ENCODE measurements around the gene CASKIN2.

CASKIN2 gene

GRCh38 chr17:75471207-75471606, 44.1 kb downstream of the CASKIN2 start:
- no peak for TF ChIP-seq EGR1 (IDR thresholded peaks at IDR 0.05)
- no peak for TF ChIP-seq CREB1 (IDR thresholded peaks at IDR 0.05; ENCODE audit: low read depth)
- TF ChIP-seq NFIC (IDR thresholded peaks at IDR 0.05): no peak
- no peak for TF ChIP-seq YY1 (IDR thresholded peaks at IDR 0.05; ENCODE audit: low read depth)
- no peak for TF ChIP-seq EP300 (IDR thresholded peaks at IDR 0.05; ENCODE audit: borderline replicate concordance)
- no peak for TF ChIP-seq TAF1 (IDR thresholded peaks at IDR 0.05; ENCODE audit: low read depth)
- TF ChIP-seq, protein P1, sequence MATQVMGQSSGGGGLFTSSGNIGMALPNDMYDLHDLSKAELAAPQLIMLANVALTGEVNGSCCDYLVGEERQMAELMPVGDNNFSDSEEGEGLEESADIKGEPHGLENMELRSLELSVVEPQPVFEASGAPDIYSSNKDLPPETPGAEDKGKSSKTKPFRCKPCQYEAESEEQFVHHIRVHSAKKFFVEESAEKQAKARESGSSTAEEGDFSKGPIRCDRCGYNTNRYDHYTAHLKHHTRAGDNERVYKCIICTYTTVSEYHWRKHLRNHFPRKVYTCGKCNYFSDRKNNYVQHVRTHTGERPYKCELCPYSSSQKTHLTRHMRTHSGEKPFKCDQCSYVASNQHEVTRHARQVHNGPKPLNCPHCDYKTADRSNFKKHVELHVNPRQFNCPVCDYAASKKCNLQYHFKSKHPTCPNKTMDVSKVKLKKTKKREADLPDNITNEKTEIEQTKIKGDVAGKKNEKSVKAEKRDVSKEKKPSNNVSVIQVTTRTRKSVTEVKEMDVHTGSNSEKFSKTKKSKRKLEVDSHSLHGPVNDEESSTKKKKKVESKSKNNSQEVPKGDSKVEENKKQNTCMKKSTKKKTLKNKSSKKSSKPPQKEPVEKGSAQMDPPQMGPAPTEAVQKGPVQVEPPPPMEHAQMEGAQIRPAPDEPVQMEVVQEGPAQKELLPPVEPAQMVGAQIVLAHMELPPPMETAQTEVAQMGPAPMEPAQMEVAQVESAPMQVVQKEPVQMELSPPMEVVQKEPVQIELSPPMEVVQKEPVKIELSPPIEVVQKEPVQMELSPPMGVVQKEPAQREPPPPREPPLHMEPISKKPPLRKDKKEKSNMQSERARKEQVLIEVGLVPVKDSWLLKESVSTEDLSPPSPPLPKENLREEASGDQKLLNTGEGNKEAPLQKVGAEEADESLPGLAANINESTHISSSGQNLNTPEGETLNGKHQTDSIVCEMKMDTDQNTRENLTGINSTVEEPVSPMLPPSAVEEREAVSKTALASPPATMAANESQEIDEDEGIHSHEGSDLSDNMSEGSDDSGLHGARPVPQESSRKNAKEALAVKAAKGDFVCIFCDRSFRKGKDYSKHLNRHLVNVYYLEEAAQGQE (IDR thresholded peaks at IDR 0.05; ENCODE audit: low read depth): no peak
- TF ChIP-seq FOXM1 (IDR thresholded peaks at IDR 0.05; ENCODE audit: borderline replicate concordance, low read depth): no peak
- TF ChIP-seq USF1 (IDR thresholded peaks at IDR 0.05): no peak
- no peak for TF ChIP-seq TCF12 (IDR thresholded peaks at IDR 0.05; ENCODE audit: low read depth)
- TF ChIP-seq TEAD4 (IDR thresholded peaks at IDR 0.05): no peak
- TF ChIP-seq ZBTB7A (IDR thresholded peaks at IDR 0.05; ENCODE audit: low read depth): no peak
- TF ChIP-seq, protein P2, sequence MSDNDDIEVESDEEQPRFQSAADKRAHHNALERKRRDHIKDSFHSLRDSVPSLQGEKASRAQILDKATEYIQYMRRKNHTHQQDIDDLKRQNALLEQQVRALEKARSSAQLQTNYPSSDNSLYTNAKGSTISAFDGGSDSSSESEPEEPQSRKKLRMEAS (IDR thresholded peaks at IDR 0.05): no peak
- no peak for TF ChIP-seq RAD21 (IDR thresholded peaks at IDR 0.05; ENCODE audit: low read depth)
- TF ChIP-seq CEBPB (IDR thresholded peaks at IDR 0.05): no peak

DNA sequence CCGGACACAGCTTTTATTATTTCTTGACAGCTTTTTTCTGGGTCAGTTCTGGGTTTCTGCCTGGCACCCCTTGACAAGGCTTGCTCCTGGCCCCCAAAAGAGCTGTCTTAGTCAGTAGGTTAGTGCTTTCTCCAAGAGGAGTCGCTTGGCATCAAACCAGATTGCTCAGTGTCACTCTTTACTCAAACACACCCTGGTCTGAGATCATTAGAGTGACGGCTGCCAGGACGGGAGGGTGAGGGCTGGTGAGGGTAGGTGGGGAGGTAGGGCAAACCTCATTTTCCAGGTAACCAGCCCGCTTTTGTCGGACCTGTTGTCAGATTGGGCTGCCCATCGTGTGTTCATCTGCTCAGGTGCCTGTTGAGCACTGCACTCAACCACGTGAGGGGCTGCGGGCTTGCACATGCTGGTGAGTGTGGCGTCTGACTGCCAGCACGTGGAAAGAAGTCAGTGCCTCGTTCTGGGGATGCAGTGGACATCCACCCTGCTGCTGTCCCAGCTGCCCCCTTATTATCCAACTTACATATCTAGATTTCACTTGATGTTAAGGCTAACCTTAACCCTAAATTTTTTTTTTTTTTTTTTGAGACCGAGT, 46.5 kb downstream of the CASKIN2 start:
- TF ChIP-seq, protein P2 (IDR thresholded peaks at IDR 0.05): no peak
- no peak for TF ChIP-seq TCF12 (IDR thresholded peaks at IDR 0.05; ENCODE audit: low read depth)
- TF ChIP-seq, protein P1 (IDR thresholded peaks at IDR 0.05; ENCODE audit: low read depth): no peak
- no peak for TF ChIP-seq FOXM1 (IDR thresholded peaks at IDR 0.05; ENCODE audit: borderline replicate concordance, low read depth)
- TF ChIP-seq YY1 (IDR thresholded peaks at IDR 0.05; ENCODE audit: low read depth): no peak
- TF ChIP-seq TEAD4 (IDR thresholded peaks at IDR 0.05): no peak
- no peak for TF ChIP-seq TAF1 (IDR thresholded peaks at IDR 0.05; ENCODE audit: low read depth)
- no peak for TF ChIP-seq ZBTB7A (IDR thresholded peaks at IDR 0.05; ENCODE audit: low read depth)
- TF ChIP-seq NFIC (IDR thresholded peaks at IDR 0.05): no peak

- TF ChIP-seq CREB1 (IDR thresholded peaks at IDR 0.05; ENCODE audit: low read depth) (no peak), CEBPB (IDR thresholded peaks at IDR 0.05) (no peak), TEAD4 (IDR thresholded peaks at IDR 0.05) (no peak), FOXM1 (IDR thresholded peaks at IDR 0.05; ENCODE audit: borderline replicate concordance, low read depth) (no peak), TAF1 (IDR thresholded peaks at IDR 0.05; ENCODE audit: low read depth) (no peak)
These were observed 47.0 kb downstream of the CASKIN2 start for GRCh38 chr17:75468291-75468754.

GRCh38 chr17:75465039-75465438, 50.3 kb downstream of the CASKIN2 start:
- TF ChIP-seq EGR1 (IDR thresholded peaks at IDR 0.05): no peak
- no peak for TF ChIP-seq EP300 (IDR thresholded peaks at IDR 0.05; ENCODE audit: borderline replicate concordance)
- TF ChIP-seq, protein P2 (IDR thresholded peaks at IDR 0.05): no peak
- no peak for TF ChIP-seq CREB1 (IDR thresholded peaks at IDR 0.05; ENCODE audit: low read depth)
- TF ChIP-seq CEBPB (IDR thresholded peaks at IDR 0.05): no peak
- TF ChIP-seq ZBTB7A (IDR thresholded peaks at IDR 0.05; ENCODE audit: low read depth): no peak
- TF ChIP-seq, protein P1 (IDR thresholded peaks at IDR 0.05; ENCODE audit: low read depth): no peak
- TF ChIP-seq TAF1 (IDR thresholded peaks at IDR 0.05; ENCODE audit: low read depth): no peak
- TF ChIP-seq YY1 (IDR thresholded peaks at IDR 0.05; ENCODE audit: low read depth): no peak
- no peak for TF ChIP-seq TCF12 (IDR thresholded peaks at IDR 0.05; ENCODE audit: low read depth)

GRCh38 chr17:75463603-75464002, 51.7 kb downstream of the CASKIN2 start:
- TF ChIP-seq EGR1 (IDR thresholded peaks at IDR 0.05) (no peak), CEBPB (IDR thresholded peaks at IDR 0.05) (no peak), RAD21 (IDR thresholded peaks at IDR 0.05; ENCODE audit: low read depth) (no peak), CREB1 (IDR thresholded peaks at IDR 0.05; ENCODE audit: low read depth) (no peak), TCF12 (IDR thresholded peaks at IDR 0.05; ENCODE audit: low read depth) (no peak), YY1 (IDR thresholded peaks at IDR 0.05; ENCODE audit: low read depth) (no peak), ZBTB7A (IDR thresholded peaks at IDR 0.05; ENCODE audit: low read depth) (no peak), TEAD4 (IDR thresholded peaks at IDR 0.05) (no peak), FOXM1 (IDR thresholded peaks at IDR 0.05; ENCODE audit: borderline replicate concordance, low read depth) (no peak), USF1 (IDR thresholded peaks at IDR 0.05) (no peak), TAF1 (IDR thresholded peaks at IDR 0.05; ENCODE audit: low read depth) (no peak), NFIC (IDR thresholded peaks at IDR 0.05) (no peak), EP300 (IDR thresholded peaks at IDR 0.05; ENCODE audit: borderline replicate concordance) (no peak)
- TF ChIP-seq, protein P2 (IDR thresholded peaks at IDR 0.05): no peak
- TF ChIP-seq, protein P1 (IDR thresholded peaks at IDR 0.05; ENCODE audit: low read depth): no peak

All from Ishikawa (cell line).